Esophagus squamous epithelium (tissue), 4 donors: ENCODE measurements around the gene IGDCC3.
"Not testable (repeated sequence)": the region's sequence is repeated elsewhere in the genome, so short reads cannot be mapped to it uniquely, and the experiment has no call there.

Experiments
- POLR2A ChIP-seq, 4 donors: fragments of 450-650 bp; IDR thresholded peaks; one replicate each; pipeline ENCODE4 v1.6.1; 2017; ENCODE audit warnings: antibody characterized with exemption in 4 of 4, mild to moderate bottlenecking in 4 of 4, moderate library complexity in 3 of 4
- TF ChIP-seq, protein P1 (sequence below), 6 experiments: fragments of 450-650 bp in 4 of 6; fragments of 200-600 bp in 2 of 6; sonication (generic) in 2 of 6; IDR thresholded peaks; one replicate each; pipeline ENCODE4 v1.5.1; 2016 to 2019; ENCODE audit warnings: antibody characterized with exemption in 6 of 6, mild to moderate bottlenecking in 4 of 6, moderate library complexity in 4 of 6

DNA sequence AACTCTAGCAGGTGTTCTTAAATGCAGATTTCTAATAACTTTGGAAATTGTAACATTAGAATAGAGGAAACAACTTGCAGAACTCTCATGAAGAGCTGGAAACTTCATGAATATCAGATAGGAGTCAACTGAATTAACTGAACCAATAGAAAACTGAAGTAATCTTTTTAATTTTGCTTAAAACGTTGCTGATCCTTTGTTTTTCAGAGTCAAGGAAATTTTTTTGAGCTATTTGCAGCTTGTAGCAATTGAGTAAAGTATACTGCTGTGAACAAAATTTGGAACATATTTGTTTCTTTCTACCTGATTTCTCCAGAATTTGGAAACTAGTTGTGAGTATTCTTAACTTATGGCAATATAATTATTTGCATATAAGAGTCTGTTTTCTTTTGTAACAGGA lies 25.8 kb downstream of the IGDCC3 start:
- TF ChIP-seq, protein P1, sequence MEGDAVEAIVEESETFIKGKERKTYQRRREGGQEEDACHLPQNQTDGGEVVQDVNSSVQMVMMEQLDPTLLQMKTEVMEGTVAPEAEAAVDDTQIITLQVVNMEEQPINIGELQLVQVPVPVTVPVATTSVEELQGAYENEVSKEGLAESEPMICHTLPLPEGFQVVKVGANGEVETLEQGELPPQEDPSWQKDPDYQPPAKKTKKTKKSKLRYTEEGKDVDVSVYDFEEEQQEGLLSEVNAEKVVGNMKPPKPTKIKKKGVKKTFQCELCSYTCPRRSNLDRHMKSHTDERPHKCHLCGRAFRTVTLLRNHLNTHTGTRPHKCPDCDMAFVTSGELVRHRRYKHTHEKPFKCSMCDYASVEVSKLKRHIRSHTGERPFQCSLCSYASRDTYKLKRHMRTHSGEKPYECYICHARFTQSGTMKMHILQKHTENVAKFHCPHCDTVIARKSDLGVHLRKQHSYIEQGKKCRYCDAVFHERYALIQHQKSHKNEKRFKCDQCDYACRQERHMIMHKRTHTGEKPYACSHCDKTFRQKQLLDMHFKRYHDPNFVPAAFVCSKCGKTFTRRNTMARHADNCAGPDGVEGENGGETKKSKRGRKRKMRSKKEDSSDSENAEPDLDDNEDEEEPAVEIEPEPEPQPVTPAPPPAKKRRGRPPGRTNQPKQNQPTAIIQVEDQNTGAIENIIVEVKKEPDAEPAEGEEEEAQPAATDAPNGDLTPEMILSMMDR (IDR thresholded peaks at IDR 0.05): not testable (repeated sequence)
- not testable (repeated sequence) for TF ChIP-seq POLR2A (IDR thresholded peaks at IDR 0.05)
